AG10803 (cell line): ENCODE measurements around the gene TGFBR3.
"Not testable (repeated sequence)": the region's sequence is repeated elsewhere in the genome, so short reads cannot be mapped to it uniquely, and the experiment has no call there.

Source experiments
- DNase-seq: peaks from one replicate; pipeline ENCODE4 v3.0.0; 2010; ENCODE audit warnings: low read depth
- H3K4me3 ChIP-seq: 2 replicates; pipeline ENCODE4 v1.5.1; 2011; ENCODE audit warnings: mild to moderate bottlenecking, low read length, control low read depth
- TF ChIP-seq, protein P1 (sequence below): conservative IDR thresholded peaks from 2 replicates; pipeline ENCODE4 v1.5.1; 2011; ENCODE audit warnings: mild to moderate bottlenecking, low read length, control low read depth, inconsistent platforms

TGFBR3 gene

GRCh38 chr1:91863498-91863897 is 22.5 kb downstream of the TGFBR3 start:
- no peak for DNase-seq
- no peak overlapping the region for H3K4me3 ChIP-seq
- TF ChIP-seq, protein P1, sequence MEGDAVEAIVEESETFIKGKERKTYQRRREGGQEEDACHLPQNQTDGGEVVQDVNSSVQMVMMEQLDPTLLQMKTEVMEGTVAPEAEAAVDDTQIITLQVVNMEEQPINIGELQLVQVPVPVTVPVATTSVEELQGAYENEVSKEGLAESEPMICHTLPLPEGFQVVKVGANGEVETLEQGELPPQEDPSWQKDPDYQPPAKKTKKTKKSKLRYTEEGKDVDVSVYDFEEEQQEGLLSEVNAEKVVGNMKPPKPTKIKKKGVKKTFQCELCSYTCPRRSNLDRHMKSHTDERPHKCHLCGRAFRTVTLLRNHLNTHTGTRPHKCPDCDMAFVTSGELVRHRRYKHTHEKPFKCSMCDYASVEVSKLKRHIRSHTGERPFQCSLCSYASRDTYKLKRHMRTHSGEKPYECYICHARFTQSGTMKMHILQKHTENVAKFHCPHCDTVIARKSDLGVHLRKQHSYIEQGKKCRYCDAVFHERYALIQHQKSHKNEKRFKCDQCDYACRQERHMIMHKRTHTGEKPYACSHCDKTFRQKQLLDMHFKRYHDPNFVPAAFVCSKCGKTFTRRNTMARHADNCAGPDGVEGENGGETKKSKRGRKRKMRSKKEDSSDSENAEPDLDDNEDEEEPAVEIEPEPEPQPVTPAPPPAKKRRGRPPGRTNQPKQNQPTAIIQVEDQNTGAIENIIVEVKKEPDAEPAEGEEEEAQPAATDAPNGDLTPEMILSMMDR: no peak

- no peak for DNase-seq
- TF ChIP-seq, protein P1: no peak
- no peak overlapping the region for H3K4me3 ChIP-seq
These were observed 23.8 kb downstream of the TGFBR3 start for GRCh38 chr1:91862120-91862519.

DNA sequence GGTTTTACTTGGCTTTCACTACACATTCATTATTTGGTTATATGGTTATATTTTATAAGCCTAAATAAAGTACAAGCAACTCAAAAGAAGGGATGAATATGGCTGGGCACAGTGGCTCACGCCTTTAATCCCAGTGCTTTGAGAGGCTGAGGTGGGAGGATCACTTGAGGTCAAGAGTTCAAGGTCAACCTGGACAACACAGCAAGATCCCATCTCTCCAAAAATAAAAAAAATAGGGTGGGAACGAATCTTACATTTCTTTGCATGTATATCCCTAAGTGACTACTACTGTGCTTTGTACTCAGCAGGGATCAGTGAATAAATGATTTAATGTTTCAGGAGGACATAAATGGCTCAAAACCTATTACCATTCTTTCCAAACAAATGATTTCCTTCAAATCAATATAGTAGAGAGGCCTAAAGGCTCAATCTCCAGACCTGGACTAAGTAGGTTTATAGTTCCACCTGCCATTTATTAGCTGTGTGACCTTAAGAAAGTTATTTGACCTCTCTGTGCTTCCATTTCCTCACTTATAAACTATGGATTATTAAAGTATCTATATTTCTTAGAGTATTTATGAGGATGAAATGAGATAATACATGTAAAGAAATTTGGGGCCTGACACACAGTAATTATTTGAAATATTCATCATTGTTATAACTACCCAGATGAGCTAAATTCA is 28.3 kb downstream of the TGFBR3 start:
- H3K4me3 ChIP-seq: no peak overlapping the region
- TF ChIP-seq, protein P1: no peak
- no peak for DNase-seq

DNA sequence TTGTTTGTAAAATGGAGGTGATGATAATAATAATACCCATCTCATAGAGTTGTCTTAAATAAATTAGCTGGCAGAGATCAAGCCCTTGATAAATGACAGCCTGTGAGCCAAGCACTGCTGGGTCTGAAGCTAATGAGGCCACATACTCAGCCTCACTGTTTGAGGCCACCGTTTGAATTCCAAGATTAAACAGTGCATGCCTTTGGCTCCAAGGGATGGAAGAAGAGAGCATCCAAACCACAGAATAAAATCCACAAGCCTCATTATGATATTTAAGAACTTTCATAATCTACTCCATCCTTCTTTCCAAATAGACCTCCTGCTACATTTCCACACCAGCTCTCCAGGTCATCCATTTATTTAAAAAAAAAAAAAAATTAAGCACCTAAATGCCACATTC is 29.0 kb downstream of the TGFBR3 start:
- H3K4me3 ChIP-seq: no peak overlapping the region
- DNase-seq: peak; percentile 77
- TF ChIP-seq, protein P1: no peak

DNA sequence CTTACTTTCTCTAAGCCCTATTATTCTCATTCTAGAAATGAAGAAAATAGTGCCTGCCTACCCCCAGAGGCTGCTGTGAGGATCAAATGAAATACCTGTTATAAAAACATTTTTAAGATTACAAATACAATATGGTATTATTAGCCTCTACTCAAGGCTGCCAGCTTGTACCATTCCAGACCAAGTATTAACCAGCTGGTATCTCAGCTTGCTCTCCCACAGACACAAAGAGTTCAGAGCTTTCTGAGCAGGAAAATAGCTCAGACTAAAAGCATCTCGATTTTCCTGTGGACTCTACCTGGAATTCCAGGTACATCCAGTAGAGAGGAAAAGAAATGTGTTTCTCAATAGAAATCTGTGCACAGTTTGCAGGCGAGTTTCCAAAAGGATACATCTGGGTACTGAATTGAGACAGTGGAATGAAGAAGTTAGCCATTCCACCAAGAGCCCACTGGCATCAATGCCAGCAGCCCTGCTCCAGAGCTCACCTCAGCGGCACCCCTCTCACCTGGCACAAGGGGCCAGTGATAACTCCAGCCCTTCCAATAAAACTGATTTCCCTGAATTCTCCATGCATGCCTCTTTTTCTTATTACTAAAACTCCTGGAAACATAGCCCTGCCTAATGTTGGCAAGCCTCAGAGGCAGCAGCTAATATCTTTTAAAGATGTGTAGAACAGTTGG is 31.0 kb downstream of the TGFBR3 start:
- H3K4me3 ChIP-seq: no peak overlapping the region
- TF ChIP-seq, protein P1: no peak
- no peak for DNase-seq

DNA sequence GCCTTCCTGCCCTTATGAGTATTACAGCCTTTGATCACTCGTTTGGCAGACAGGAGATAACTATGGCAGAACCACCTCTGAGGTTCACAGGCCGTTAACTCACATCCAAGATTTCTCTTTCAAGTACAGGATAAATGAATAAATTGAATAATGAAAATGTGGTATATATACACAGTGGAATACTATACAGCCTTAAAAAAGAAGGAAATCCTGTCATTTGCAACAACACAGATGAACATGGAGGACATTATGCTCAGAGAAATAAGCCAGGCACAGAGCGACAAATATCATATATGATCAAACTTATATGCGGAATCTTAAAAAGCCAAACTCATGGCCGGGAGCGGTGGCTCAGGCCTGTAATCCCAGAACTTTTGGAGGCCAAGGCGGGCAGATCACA is 32.6 kb downstream of the TGFBR3 start:
- TF ChIP-seq, protein P1: no peak
- no peak for DNase-seq
- no peak overlapping the region for H3K4me3 ChIP-seq

- not testable (repeated sequence) for H3K4me3 ChIP-seq, DNase-seq
These were observed 33.9 kb downstream of the TGFBR3 start for GRCh38 chr1:91852011-91852410.
